CD14-positive monocyte (primary cell): ENCODE data around the gene FARP1. TPM values are rescaled to one million over a fixed set of nuclear protein-coding genes. Genes with fewer than 3 reads are reported as not detected.

Source experiments
- DNase-seq, 3 donors: peaks; one replicate each; pipeline ENCODE4 v3.0.0-alpha.2; 2011 to 2022
- H2AFZ ChIP-seq: 2 replicates; pipeline ENCODE4 v1.6.0; 2012; ENCODE audit warnings: mild to moderate bottlenecking, low read depth, low read length, inconsistent platforms; ENCODE audit not compliant: insufficient read depth, poor library complexity, severe bottlenecking
- H3K27ac ChIP-seq, 2 donors: 1 replicate in 1 of 2; 2 replicates in 1 of 2; pipeline ENCODE4 v1.5.1; 2012 to 2013; ENCODE audit warnings: low read length in 2 of 2, control low read depth in 1 of 2, inconsistent platforms in 1 of 2, low read depth in 1 of 2, mild to moderate bottlenecking in 1 of 2
- H3K27me3 ChIP-seq, 2 donors: one replicate each; pipeline versions ENCODE4 v1.6.0 to v1.6.1; 2011 to 2013; ENCODE audit warnings: low read length in 2 of 2; ENCODE audit not compliant: control insufficient read depth in 2 of 2, insufficient read depth in 2 of 2
- H3K36me3 ChIP-seq, 2 donors: replicated peaks in 1 of 2; 1 replicate in 1 of 2; 2 replicates in 1 of 2; pipeline versions ENCODE4 v1.5.1 to v1.6.1; 2012 to 2013; ENCODE audit warnings: low read length in 2 of 2, control low read depth in 1 of 2, inconsistent platforms in 1 of 2, mild to moderate bottlenecking in 1 of 2; ENCODE audit not compliant: insufficient read depth in 2 of 2, control insufficient read depth in 1 of 2
- H3K4me1 ChIP-seq, 2 donors: 1 replicate in 1 of 2; 2 replicates in 1 of 2; pipeline versions ENCODE4 v1.5.1 to v1.6.1; 2012 to 2013; ENCODE audit warnings: low read length in 2 of 2, control low read depth in 1 of 2, inconsistent platforms in 1 of 2, mild to moderate bottlenecking in 1 of 2, moderate library complexity in 1 of 2; ENCODE audit not compliant: insufficient read depth in 2 of 2, control insufficient read depth in 1 of 2
- H3K4me2 ChIP-seq: replicated peaks from 2 replicates; pipeline ENCODE3; 2012; ENCODE audit warnings: low read length, moderate library complexity, mild to moderate bottlenecking; ENCODE audit not compliant: poor library complexity, severe bottlenecking; ENCODE audit errors: extremely low read depth
- H3K4me3 ChIP-seq, 3 experiments: fragments of 200-600 bp in 1 of 3; sonication (generic) in 1 of 3; replicated peaks in 1 of 3; 1 replicate in 2 of 3; 2 replicates in 1 of 3; pipeline ENCODE4 v1.5.1; 2011 to 2013; ENCODE audit warnings: low read length in 3 of 3, mild to moderate bottlenecking in 3 of 3, control low read depth in 2 of 3, low read depth in 2 of 3, inconsistent platforms in 1 of 3, moderate library complexity in 1 of 3
- H3K79me2 ChIP-seq: 2 replicates; pipeline ENCODE4 v1.6.0; 2012; ENCODE audit warnings: mild to moderate bottlenecking, control low read depth, inconsistent platforms, low read length, moderate library complexity; ENCODE audit not compliant: insufficient read depth
- H3K9ac ChIP-seq: 2 replicates; pipeline ENCODE4 v1.6.0; 2017; ENCODE audit warnings: low read length, mild to moderate bottlenecking; ENCODE audit not compliant: insufficient read depth, poor library complexity, severe bottlenecking
- H3K9me3 ChIP-seq, 2 donors: replicated peaks in 1 of 2; 1 replicate in 1 of 2; 2 replicates in 1 of 2; pipeline versions ENCODE4 v1.5.1 to v1.6.1; 2012 to 2013; ENCODE audit warnings: low read length in 2 of 2, control low read depth in 1 of 2; ENCODE audit not compliant: control insufficient read depth in 1 of 2, insufficient read depth in 1 of 2
- H4K20me1 ChIP-seq: 2 replicates; pipeline ENCODE4 v1.6.0; 2012; ENCODE audit warnings: mild to moderate bottlenecking, low read length, control low read depth, moderate library complexity; ENCODE audit not compliant: insufficient read depth
- H3K27ac Mint-ChIP-seq, 7 donors: one replicate each; pipeline ENCODE4 v1.8.0; 2020; ENCODE audit warnings: mild to moderate bottlenecking in 7 of 7, mixed read lengths in 7 of 7, moderate library complexity in 6 of 7, inconsistent platforms in 2 of 7
- H3K27me3 Mint-ChIP-seq, 3 donors: one replicate each; pipeline ENCODE4 v1.8.0; 2021 to 2022; ENCODE audit warnings: low read depth in 3 of 3, mild to moderate bottlenecking in 3 of 3, mixed read lengths in 3 of 3, moderate library complexity in 3 of 3, inconsistent platforms in 1 of 3
- H3K36me3 Mint-ChIP-seq, 2 donors: one replicate each; pipeline ENCODE4 v1.8.0; 2020; ENCODE audit warnings: mixed read lengths in 2 of 2, inconsistent platforms in 1 of 2, mild to moderate bottlenecking in 1 of 2
- H3K4me1 Mint-ChIP-seq: one replicate; pipeline ENCODE4 v1.8.0; 2020; ENCODE audit warnings: mild to moderate bottlenecking, mixed read lengths
- H3K4me3 Mint-ChIP-seq, 2 donors: one replicate each; pipeline ENCODE4 v1.8.0; 2020; ENCODE audit warnings: mild to moderate bottlenecking in 2 of 2, mixed read lengths in 2 of 2, moderate library complexity in 1 of 2
- H3K9me3 Mint-ChIP-seq, 7 donors: one replicate each; pipeline ENCODE4 v1.8.0; 2020 to 2022; ENCODE audit warnings: mixed read lengths in 7 of 7, mild to moderate bottlenecking in 6 of 7, moderate library complexity in 6 of 7, inconsistent platforms in 2 of 7
- CTCF ChIP-seq: fragments of 200-600 bp; IDR thresholded peaks from one replicate; pipeline ENCODE4 v1.8.0; 2022; ENCODE audit warnings: antibody characterized with exemption, mild to moderate bottlenecking
- WGBS: methylation state at CpG from one replicate; pipeline ENCODE4 v1.1.5; 2013; ENCODE audit warnings: missing lambda C conversion rate; ENCODE audit not compliant: insufficient coverage; 5-methylcytosine and 5-hydroxymethylcytosine counted together
- intact Hi-C, 2 donors: fragments of 100-400 bp; cut with micrococcal nuclease; formaldehyde crosslinking; loops; one replicate each; pipeline versions ENCODE4 v1.15.0 to v1.15.1; 2023
- polyA plus RNA-seq, 3 donors: library from polyadenylated mRNA; depleted of rRNA in 1 of 3; unstranded in 2 of 3; stranded (reverse) in 1 of 3; fragments of 300-500 nt in 2 of 3; fragments of >200 nt in 1 of 3; fragmentation: Illumina TruSeq in 2 of 3; gene quantifications; 1 replicate in 2 of 3; 2 replicates in 1 of 3; pipeline ENCODE4 v1.2.3, GENCODE V29; 2012 to 2021

The FARP1 gene
- polyA plus RNA-seq, 3 donors: 0.01 to 0.16 (median 0.12) TPM

- H3K9ac ChIP-seq: no peak overlapping the region
- no peak overlapping the region for H3K4me3 ChIP-seq
- no peaks in the 10 kb centered on the region for H3K79me2 ChIP-seq
- DNase-seq: no peak
- 100% methylated on average over 4 of the region's 15 CpGs for whole genome bisulfite sequencing
- no peak overlapping the region for H3K4me2 ChIP-seq
- Mint-ChIP-seq H3K27me3 (no peaks in the 10 kb centered on the region), H3K9me3 (no peaks in the 10 kb centered on the region), H3K27ac (peak overlapping the region in 1 of 7 donors; percentile 25), H3K4me3 (no peak overlapping the region), H3K36me3 (peaks cover 85 to 90% of the 10 kb centered on the region in 2 donors), H3K4me1 (no peaks in the 10 kb centered on the region)
- intact Hi-C loops: no loop called here
- H3K27me3 ChIP-seq: no peaks in the 10 kb centered on the region
- H3K27ac ChIP-seq: no peak overlapping the region
- H4K20me1 ChIP-seq: peaks cover 58% of the 10 kb centered on the region
- no peak for TF ChIP-seq CTCF
- no peaks in the 10 kb centered on the region for H3K4me1 ChIP-seq
- peaks cover 61 to 100% of the 10 kb centered on the region in 2 donors for H3K36me3 ChIP-seq
- no peak overlapping the region for H2AFZ ChIP-seq
- no peaks in the 10 kb centered on the region for H3K9me3 ChIP-seq
These were observed 310.3 kb downstream of the FARP1 start for GRCh38 chr13:98452851-98453843.

GRCh38 chr13:98454389-98454881 is 311.5 kb downstream of the FARP1 start:
- peak overlapping the region in 3 of 7 donors; percentile 7 to 44 (median 20) for H3K27ac Mint-ChIP-seq
- H3K4me1 ChIP-seq: no peaks in the 10 kb centered on the region
- 11% methylated on average over 5 of the region's 7 CpGs for WGBS

More at GRCh38 chr13:98454389-98454881, 311.5 kb downstream of the FARP1 start:
- intact Hi-C loops: no loop called here
- H3K4me2 ChIP-seq: no peak overlapping the region
- no peaks in the 10 kb centered on the region for H3K79me2 ChIP-seq
- H3K9ac ChIP-seq: no peak overlapping the region
- Mint-ChIP-seq H3K9me3 (no peaks in the 10 kb centered on the region), H3K27me3 (no peaks in the 10 kb centered on the region), H3K4me1 (no peaks in the 10 kb centered on the region), H3K4me3 (no peak overlapping the region), H3K36me3 (peaks cover 83 to 90% of the 10 kb centered on the region in 2 donors)
- no peak for DNase-seq
- H3K4me3 ChIP-seq: no peak overlapping the region
- H3K9me3 ChIP-seq: no peaks in the 10 kb centered on the region
- H4K20me1 ChIP-seq: peaks cover 58% of the 10 kb centered on the region
- H3K36me3 ChIP-seq: peaks cover 74 to 100% of the 10 kb centered on the region in 2 donors
- no peak for TF ChIP-seq CTCF
- no peaks in the 10 kb centered on the region for H3K27me3 ChIP-seq
- H3K27ac ChIP-seq: no peak overlapping the region
- no peak overlapping the region for H2AFZ ChIP-seq
